ENCODE data around the gene PRR5.

The PRR5 gene

DNA sequence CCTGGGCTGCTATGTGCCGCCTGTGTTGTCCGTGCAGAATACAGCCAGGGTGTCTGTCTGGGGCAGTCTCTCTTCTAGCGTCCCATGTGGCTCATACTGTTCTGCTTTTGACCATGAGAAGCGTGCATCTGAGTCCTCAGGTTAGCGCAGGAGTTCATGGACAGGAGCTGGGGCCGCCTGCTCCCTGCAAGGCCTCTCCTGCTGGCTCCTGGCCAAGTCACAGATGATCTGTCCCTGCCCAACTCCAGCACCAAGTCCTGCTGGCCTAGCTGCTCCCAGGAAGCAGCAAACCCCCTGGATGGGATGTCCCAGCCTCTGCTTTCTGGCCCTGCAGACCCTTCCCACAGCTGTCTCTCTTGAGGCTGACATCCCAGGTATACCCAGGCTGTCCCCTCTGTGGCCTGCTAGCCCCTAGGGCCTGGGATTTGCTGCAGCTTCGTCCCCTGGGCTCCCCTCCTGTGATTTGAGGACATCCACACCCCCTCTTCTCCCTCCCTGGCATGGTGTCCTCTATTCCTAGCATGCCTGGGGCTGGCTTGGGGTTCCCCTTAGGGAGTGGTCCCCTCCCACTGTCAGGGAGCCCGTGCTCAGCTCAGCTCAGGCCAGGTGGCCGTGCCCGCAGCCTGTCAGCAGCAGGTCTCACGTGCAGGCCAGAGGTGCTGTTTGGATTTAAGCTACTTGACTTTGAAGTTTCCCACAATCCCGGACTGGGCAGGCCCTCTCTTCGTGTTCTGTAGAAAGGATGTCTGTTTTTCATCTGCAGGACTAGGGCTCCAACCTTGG is 17.8 kb downstream of the PRR5 start:
- no peak for DNase-seq

- DNase-seq, result no peak
These were observed 19.2 kb downstream of the PRR5 start for GRCh38 chr22:44721213-44721612.

DNA sequence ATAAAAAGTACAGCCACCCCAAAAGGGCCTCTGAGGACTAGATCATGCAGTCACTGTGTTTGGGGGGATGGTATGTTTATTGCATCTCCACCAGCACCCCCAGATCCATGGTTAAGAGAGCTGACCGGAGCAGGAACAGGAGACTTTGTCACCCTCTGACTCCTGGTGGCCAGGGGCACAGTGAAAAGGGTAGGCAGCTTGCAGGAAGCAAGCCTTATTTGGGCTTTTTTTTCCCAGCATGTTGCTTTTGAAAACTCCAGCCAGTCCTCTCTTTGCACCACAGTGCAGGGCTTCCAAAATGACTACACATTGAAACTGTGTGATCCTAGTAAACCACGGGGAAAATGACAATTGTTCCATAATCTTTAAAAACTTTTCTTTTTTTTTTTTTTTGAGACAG is 20.6 kb downstream of the PRR5 start:
- no peak for DNase-seq

GRCh38 chr22:44723801-44724200 is 21.8 kb downstream of the PRR5 start:
- DNase-seq, result no peak

- no peak for DNase-seq
These were observed 22.4 kb downstream of the PRR5 start for GRCh38 chr22:44724416-44724815.

GRCh38 chr22:44724859-44725258 is 22.9 kb downstream of the PRR5 start:
- no peak for DNase-seq

DNA sequence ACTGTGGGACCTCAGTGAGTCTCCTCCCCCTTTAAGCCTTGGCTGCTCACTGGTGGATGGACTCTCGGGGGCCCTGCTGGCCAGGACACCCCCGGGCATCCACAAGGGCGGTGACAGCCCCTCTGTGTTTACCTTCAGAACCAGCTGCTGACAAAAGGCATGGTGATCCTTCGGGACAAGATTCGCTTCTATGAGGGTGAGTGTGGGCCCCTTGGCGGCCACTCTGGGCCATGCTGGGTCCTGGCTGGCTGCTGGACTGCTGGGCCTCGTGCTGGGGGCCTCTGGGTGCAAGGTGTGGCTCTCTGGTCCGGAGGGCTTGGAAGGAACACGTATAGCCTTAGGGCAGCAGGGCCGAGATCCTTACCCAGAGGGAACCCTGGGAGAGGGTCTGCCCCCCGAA is 24.4 kb downstream of the PRR5 start:
- no peak for DNase-seq

DNA sequence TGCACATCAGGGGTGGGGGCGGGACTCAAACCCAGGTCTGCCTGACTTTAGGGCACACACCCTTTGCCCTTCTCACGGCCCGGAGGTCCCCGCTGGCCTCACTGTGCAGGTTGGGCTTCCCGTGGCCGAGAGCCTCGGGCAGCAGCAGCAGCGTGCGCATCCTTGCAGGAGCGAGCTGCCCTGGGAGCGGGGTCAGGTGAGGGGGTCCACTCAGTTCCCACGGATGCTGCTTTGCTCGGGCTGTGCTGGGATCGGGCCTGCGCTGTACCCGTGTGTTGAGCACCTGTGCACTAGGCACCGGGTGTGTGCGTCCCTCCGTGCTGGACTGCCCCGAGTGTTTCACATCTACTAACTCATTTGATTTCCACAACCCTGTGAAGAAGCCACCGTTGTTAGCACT is 25.1 kb downstream of the PRR5 start:
- no peak for DNase-seq

- no peak for DNase-seq
These were observed 25.7 kb downstream of the PRR5 start for GRCh38 chr22:44727709-44728108.

DNA sequence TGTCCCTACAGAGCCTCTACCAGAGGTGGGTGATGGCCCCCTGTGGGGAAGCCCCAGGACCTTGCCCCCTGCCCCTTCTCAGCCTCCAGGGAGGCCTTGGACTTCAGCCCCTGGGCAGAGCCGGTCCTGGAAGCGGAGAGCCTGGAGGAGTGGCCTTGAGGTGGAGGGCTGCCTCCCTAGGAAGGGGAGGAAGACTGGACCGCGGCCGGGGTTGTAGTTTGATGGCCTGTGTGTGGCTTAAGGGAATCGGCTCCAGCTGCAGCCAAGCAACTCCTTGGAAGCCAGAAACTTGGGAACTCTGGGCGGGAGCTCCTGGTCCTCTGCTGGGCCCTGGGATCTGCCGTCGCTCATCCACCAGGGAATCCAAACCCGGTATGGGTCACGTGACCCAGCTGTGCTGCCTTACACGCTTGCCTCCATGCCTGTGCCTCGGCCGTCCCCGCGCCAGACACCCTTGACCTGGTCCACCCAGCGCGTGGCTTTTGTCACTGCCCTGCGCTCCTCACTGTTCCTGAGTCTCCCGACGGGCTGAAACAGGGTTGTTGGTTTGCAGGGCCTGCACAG is 26.8 kb downstream of the PRR5 start:
- DNase-seq, result no peak

- no peak for DNase-seq
These were observed 27.5 kb downstream of the PRR5 start for GRCh38 chr22:44729391-44730021.

DNA sequence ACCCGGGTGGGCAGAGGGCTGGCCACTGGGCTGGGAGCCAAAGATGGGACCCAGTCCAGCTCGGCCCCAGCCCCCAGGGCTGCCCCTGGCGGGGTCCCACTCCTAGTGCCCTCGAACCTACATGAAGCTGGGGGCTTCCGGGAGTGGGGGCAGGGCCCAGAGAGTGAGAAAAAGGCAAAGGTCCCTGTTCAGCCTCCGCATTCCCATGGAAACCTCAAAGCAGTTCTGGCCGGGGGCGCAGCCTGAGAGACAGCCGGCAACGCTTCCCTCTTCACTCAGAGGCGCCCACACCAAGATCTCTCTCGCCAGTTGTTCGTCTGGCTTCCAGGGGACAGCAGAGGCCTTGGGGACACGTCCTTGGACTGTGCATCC is 28.0 kb downstream of the PRR5 start:
- no peak for DNase-seq

GRCh38 chr22:44730490-44731356 is 28.7 kb downstream of the PRR5 start:
- no peak for DNase-seq

DNA sequence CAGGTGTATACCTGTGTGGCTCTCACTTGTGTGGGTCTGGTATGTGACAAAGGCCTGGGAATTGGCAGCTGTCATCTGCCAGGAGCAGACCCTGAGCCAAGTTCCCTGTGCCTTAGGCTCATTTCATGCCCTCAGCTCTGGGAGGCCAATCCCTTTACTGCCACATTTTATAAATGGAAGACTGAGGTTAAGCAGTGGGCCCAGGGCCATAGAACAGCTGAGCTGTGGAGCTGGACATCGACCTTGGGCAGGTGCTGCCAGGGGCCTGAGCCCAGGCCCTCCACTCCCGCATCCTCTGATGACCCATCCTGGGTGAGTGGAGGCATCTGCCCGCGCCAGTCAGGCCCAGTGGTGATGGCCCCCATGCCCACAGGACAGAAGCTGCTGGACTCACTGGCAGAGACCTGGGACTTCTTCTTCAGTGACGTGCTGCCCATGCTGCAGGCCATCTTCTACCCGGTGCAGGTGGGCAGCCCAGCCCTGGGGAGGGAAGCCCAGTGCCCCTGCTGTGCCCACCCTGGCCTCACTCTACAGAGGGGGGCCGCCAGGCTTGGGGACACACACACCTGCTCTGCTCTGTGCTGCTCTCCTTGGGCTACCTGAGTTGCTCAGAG is 29.5 kb downstream of the PRR5 start:
- DNase-seq, result no peak

GRCh38 chr22:44732017-44732561 is 30.1 kb downstream of the PRR5 start:
- no peak for DNase-seq

DNA sequence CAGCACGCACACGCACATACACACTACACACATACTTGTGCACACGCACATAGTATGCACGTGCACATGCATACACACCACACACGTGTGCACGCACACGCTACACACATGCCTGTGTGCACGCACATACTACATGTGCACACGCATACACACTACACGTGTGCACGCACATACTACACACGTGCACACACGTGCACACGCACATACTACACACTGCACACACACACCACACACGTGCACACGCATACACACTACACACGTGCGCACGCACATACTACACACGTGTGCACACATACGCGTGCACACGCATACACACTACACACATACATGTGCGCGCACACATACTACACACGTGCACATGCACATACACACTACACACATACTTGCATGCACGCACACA is 30.7 kb downstream of the PRR5 start:
- DNase-seq, result no peak

DNA sequence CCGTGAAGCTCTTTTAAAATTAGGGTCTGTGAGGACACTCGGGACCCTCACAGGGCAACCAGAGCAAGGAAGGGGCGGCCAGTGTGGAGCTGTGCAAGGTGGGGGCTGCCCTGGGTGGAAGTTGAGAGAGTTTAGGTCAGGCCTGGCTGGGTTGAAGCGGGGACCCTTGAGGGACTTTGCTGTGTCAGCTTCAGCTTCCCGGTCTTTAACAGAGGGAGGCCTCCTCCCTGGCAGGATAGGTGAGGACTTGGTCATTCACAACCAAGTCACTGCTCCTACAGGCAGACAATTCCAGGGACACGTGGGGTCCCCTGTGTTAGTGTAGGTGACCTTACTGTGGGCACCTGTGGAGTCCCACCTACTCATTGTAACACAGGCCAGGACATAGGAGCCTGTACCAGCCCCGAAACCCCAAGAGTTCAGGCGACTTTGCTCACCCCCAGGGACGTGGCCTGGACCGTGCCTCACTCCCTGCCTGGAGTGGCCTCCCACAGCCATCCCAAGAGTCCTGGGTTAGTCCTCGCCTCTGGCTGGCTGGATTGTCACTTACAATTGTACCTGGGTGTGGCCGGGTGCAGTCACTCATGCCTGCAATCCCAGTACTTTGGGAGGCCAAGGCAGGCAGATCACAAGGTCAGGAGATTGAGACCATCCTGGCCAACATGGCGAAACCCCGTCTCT is 31.6 kb downstream of the PRR5 start:
- DNase-seq, result no peak

- DNase-seq, result no peak
These were observed 32.3 kb downstream of the PRR5 start for GRCh38 chr22:44734278-44734677.

GRCh38 chr22:44734801-44735517 is 33.0 kb downstream of the PRR5 start:
- no peak for DNase-seq

GRCh38 chr22:44735518-44736428 is 33.8 kb downstream of the PRR5 start:
- peak; percentile 84 to 90 for DNase-seq
